Skin epidermis (tissue), 12 donors: Measurements from ENCODE around the gene VSIG1.

Source experiments
- H3K27ac ChIP-seq, 21 experiments: fragments of 200-600 bp; sonication (generic) in 11 of 21; one replicate each; pipeline ENCODE4 v1.5.0; 2020; ENCODE audit warnings: mild to moderate bottlenecking in 3 of 21, inconsistent platforms in 2 of 21, moderate library complexity in 2 of 21
- H3K4me3 ChIP-seq, 7 experiments: fragments of 200-600 bp; sonication (generic) in 2 of 7; one replicate each; pipeline ENCODE4 v1.5.0; 2020; ENCODE audit warnings: inconsistent platforms in 2 of 7, mild to moderate bottlenecking in 2 of 7, moderate library complexity in 1 of 7

The VSIG1 gene

DNA sequence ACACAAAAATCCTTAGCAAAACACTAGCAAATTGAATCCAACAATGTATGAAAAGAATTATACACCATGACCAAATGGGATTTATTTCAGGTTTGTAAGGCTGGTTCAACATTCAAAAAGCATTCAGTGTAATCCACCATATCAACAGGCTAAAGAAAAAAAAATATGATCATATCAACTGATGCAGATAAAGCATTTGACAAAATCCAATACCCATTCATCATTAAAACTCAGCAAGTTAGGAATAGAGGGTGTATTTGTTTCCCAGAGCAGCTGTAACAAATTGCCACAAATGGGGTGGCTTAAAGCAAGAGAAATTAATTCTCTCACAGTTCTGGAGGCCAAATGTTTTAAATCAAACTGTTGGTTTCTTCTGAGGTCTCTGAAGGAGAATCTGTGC lies 10.7 kb downstream of the VSIG1 start:
- H3K27ac ChIP-seq, result no peak overlapping the region
- no peak overlapping the region for H3K4me3 ChIP-seq

DNA sequence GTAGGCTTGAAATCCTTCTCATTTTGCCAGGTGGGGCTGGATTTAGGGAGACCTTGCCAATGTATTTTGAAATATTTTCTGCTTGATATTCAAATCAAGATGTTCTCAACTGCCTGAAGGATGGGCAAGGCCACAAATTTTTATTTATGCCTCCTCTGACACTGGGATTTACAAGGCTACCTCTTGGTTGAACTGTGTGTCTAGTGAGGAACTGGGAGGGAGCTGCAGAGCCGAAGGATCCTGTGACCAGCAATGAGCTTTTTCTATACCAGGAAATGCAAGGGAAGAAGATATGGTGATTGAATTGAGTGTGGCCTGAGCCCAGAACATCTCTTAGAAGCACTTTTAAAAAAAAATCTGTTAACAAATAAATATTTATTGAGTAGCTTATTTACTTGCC lies 14.9 kb downstream of the VSIG1 start:
- no peak overlapping the region for H3K27ac ChIP-seq
- H3K4me3 ChIP-seq, result no peak overlapping the region

DNA sequence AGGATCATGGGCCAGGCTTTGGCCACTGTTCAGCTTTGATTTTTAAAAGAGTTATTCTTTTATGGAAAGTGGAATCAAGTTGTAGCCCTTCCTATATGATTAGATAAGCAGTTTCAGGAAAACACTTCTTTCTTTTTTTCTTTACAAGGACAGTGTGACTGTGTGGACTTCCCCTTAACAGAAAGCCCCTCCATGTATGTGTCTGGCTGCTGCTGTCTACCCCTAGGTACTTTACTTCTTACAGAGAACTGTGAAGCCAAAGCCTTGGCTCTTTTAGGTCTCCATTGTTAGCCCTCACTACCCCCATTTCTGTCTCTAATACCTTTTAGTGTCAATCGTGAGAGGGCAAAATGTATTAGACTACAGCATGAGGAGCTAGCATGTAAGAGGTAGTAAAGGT lies 19.1 kb downstream of the VSIG1 start:
- no peak overlapping the region for H3K27ac ChIP-seq
- no peak overlapping the region for H3K4me3 ChIP-seq

DNA sequence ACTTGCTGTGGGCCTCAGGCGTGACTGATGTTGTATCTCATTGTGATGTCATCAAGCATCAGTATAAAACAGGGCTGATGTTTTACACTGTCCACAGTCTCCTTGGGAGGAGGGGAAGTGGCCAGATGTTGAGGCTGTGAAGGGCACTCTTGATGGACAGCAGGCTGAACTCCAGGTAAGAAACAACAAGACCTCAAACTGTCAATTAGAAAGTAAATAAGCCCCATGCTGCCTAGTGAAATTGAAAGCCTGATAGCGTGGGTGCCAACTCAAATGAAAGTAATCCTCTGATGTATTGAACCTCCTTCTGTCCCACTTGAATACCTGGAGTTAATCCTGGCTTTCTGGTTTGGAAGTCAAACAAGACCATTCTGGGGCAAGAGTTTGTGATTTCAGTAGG lies 19.7 kb downstream of the VSIG1 start:
- Histone ChIP-seq H3K4me3 (no peak overlapping the region), H3K27ac (no peak overlapping the region)

DNA sequence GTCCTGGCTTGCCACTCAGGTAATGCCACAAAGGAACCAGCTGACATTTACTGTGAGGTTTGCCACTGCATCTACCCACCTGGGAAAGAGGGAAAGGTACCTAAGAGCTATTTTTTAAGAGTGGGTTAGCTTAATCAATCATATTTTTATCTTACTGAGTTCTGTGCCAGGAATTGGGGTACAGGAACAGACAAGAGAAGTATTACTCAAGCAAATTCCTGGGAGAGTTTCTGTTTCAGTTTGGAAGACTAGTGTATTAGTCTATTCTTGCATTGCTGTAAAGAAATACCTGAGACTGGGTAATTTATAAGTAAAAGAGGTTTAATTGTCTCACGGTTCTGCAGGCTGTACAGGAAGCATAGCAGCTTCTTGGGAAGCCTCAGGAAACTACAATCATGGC lies 23.3 kb downstream of the VSIG1 start:
- Histone ChIP-seq H3K4me3 (no peak overlapping the region), H3K27ac (peak overlapping the region in 2 of 21 experiments; percentile 3 to 8)

DNA sequence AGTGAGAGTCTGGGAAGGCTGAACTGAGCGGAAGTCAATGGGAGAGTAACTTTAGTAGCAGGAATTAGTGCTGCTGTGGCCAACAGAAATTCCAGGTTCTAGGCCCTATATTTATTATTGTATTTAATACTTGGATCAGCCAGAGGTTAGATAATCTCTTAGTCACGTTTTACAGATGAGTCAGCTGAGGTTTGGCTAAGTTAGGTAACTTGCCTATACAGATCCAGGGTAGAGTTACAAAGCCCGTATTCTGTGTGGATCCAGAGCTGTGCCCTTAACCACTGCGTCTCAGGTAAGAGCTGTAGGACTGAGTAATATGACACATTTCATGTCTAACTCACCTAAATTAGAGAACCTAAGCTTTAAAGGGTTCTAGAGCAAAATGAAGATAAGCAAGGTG lies 26.0 kb downstream of the VSIG1 start:
- Histone ChIP-seq H3K27ac (no peak overlapping the region), H3K4me3 (no peak overlapping the region)

DNA sequence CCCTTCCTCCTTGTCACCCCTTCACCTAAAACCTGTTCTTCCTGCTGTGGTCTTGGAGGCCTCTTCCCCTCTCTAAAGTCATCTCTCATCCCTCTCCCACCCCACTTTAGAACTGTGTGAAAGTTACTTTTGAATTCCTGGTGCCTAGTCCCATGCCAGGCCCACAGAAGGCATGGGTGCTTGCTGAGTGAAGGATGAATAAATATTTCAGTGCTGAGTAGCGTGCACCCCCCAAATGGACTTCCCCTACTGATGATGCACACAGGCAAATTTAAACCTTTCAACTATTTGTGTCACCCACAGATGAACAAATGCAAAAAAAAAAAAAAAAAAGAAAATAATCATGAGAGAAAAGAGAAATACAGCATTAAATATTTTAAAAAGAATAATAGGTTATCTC lies 26.7 kb downstream of the VSIG1 start:
- Histone ChIP-seq H3K4me3 (no peak overlapping the region), H3K27ac (no peak overlapping the region)

DNA sequence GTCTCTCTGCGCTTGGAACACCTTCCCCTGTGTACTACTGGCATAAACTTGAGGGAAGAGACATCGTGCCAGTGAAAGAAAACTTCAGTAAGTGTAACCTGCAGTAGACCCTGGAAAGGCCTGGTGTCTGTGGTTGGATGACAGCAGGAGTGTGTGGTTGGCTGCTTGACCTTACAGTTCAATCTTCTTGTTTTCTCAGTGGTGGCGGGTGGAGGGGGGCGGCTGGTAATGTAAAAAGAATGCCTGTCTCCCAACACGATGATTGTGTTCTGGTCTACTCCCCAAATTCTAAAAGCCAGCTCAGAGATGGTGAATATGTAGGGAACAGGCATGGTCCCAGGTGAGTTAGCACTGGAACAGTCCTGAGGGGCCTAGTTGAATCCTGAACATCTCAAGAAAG lies 27.9 kb downstream of the VSIG1 start:
- H3K4me3 ChIP-seq, result no peak overlapping the region
- no peak overlapping the region for H3K27ac ChIP-seq

DNA sequence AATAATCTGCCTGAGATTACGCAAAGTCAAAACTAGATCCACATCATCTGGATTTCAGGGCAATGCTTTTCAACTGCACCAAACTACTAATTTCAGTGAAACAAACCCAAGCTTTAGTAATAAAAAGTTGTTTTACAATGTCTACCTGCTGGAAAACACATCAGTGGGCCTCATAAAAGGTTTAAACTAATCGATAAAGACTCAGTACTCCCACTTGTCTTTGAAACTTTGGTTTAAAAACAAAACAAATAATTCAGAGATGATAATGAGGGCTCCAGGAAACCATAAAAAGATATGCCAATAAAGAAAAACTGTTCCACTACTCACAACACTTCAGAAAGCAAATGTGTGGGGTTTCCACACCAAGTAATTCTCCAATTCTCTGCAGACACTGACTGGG lies 36.2 kb downstream of the VSIG1 start:
- no peak overlapping the region for H3K4me3 ChIP-seq
- H3K27ac ChIP-seq, result no peak overlapping the region

DNA sequence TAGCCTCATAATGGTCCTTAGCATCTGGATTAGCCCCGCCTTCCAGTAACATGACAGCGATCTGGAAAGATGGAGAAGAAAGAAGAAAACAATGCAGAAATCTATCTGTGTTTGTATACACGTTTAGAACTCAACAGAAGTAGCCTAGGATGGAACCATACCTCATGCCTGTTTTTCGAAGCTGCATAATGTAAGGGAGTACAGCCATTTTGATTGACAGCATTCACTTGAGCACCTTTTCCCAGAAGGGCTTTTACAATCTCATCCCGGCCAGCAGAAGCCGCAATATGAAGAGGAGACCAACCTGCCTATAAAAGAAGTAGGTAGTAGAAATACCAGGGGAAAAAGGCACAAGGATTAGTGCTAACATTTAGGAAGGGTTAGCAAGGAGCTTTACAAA lies 42.9 kb downstream of the VSIG1 start:
- H3K27ac ChIP-seq, result no peak overlapping the region

DNA sequence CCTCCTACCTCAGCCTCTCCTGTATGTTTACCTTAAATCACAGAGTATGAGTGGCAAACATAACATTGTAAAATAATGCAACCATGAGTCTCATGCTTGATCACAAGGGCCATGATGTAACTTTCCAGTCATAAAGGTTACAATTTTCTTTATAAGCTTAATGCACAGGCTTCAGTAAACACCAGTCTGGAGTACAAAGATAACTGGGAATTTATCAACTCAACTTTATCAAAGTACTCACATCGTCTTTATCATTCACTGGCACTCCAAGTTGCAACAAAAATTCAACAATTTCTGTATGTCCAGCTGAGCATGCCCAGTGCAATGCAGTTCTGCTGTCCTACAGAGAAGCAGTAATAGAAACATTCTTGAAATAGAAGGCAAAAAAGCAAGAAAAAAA lies 43.6 kb downstream of the VSIG1 start:
- no peak overlapping the region for H3K27ac ChIP-seq

More for the DNA sequence above, 42.9 kb downstream of the VSIG1 start:
- H3K4me3 ChIP-seq, result no peak overlapping the region

DNA sequence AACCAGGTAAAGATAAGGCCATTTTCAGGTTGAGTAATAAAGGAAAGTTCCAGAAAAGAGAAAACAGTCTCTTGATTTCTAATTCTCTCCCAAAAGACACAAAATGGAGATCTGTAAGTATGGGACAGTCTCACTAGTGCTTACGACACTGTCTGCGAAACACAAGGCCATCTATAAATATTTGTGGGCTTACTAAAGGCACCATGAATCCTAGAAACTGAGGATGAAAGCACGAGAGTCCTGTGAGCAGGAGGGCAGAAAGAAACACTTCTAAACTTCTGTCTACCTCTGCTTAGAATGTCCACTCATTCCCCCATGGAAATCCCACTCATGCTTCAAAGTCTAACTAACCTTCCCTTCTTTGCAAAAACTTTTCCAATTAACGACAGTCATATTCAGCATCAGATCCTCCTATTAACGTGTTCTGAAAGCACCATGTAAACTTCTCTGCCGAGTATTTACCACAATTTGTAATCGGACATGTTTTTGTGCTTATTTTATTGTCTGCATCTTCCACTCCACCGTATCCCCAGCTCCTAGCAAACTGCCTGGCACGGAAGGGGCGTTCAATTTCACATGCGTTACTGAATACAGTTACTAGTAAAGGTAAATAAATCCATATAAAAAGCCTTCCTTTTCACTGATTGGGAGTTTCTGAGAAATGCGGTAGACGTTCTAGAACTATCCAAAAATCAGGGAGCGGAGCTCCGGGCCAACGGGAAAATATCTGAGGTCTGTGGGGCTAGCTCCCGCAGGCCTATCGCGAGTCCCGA lies 45.8 kb downstream of the VSIG1 start:
- Histone ChIP-seq H3K4me3 (peak overlapping the region; percentile 51 to 68 (median 54)), H3K27ac (peak overlapping the region in 20 of 21 experiments; percentile 64 to 89 (median 82))

More for the DNA sequence above, 43.6 kb downstream of the VSIG1 start:
- H3K4me3 ChIP-seq, result no peak overlapping the region

DNA sequence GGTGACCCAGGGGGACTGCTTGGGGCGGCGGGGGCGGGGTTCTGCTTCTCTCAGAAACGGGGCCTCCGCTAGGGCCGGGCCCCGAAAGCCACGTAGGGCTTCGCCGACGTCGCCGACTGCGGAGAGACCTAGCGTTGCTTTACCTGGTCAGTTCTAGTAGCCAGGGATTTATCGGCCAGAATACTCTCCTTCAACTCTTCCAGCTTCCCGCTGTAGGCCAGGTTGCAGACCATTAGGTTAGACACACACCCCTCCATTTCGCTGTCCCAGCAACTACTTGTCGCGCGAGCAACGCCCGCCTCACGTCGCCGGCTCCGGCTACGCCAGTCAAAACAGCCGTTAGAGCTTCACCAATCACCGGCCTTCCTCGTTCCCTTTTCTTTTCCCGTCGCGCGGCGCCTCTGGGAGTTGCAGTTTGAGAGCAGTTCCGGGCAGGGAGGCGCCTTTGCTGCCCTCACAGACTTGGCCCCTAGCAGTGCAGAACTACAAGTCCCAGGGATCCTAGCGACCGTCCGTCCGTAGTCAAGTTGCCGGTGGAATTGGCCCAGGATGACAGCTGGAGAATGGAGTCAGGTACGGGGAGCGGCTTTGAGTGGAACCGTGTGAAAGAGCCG lies 46.5 kb downstream of the VSIG1 start, which contains the start of the genes ATG4A and PSMD10:
Gene ATG4A, plus strand, starts transcription at position 515 of the 614 bp plus-strand sequence. Its CDS starts 49 bp downstream, at position 564.
Gene PSMD10, minus strand, starts transcription at position 279 of the 614 bp plus-strand sequence. Its CDS starts 22 bp downstream, at position 257.
- Histone ChIP-seq H3K4me3 (peak within 1 kb of the TSS; percentile 51 to 68 (median 54)), H3K27ac (peak within 1 kb of the TSS in 20 of 21 experiments; percentile 64 to 89 (median 82))

DNA sequence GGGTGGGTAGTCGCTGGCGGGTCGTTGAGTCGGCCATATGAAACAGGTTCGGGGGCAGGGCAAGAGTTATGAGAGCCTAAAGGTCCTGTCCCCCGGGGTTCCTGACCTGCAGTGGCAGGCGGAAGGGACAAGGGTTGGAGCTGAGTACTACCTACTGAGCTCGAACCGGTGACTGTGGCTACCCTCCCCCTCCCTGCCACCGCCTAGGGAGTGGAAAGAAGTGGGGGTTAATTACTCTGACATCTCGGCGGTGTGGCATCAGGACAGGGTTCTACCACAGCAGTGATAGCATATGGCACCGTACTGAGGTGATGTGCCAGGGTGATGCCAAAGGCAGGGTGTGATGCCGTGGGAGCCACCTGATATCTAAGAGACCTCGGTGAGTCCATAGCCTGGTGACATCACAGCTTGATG lies 47.0 kb downstream of the VSIG1 start:
- Histone ChIP-seq H3K4me3 (peak overlapping the region; percentile 51 to 68 (median 54)), H3K27ac (peak overlapping the region in 17 of 21 experiments; percentile 8 to 89 (median 67))

DNA sequence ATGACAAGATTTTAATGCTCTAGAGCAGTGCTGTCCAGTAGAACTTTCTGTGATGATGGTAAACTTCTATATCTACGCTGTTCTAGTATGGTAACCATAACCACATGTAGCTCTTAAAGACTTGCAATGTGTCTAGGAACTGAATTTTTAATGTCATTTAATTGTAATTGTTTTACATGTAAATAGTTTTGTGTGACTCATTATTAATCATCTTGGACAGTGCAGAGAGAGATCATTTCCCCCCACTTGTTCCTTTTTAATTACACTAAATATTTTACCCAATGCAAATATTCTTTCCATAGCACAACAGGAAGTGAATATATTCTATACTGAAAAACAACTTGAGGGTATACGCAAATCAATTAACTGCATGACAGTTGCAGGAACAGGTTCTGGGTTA lies 52.5 kb downstream of the VSIG1 start:
- no peak overlapping the region for H3K4me3 ChIP-seq
- no peak overlapping the region for H3K27ac ChIP-seq

DNA sequence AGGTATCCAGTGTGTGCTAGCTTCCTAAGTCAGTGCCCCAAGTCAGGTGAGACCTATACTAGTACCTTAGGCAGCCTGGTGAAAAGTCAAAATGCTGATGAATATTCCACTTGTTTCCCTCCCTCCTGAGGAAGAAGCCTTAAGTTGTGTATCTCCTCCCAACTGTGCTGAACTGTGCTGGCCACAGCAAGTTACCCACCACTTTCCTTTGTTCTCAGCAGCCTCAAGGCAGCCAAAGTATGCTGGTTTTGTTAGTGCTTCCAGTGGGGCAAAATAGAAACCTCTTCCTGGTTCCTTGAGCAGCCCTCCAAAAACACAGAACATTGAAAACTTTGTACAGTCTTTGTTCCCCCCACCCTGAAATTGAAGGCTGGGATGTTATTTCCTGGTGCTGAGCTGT lies 60.6 kb downstream of the VSIG1 start:
- H3K27ac ChIP-seq, result no peak overlapping the region
- no peak overlapping the region for H3K4me3 ChIP-seq

DNA sequence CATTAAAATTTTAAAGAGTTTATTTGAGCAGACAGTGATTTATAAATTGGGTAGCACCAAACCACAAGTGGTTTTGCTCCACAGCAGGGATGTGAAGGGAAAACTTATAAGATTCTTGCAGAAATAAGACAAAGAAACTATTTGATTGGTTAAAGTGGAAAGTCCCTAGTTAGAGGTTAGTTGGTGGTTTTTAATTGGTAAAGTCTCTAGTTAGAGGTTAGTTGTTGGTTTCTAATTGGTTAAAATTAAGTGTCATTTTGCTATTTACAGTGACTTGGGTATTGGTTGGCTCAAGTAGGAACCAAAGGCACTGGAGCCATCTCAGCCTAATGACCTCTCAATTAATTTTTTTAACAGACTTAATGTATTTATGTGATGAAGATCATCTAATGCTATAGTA lies 69.7 kb downstream of the VSIG1 start:
- no peak overlapping the region for H3K27ac ChIP-seq
- no peak overlapping the region for H3K4me3 ChIP-seq

DNA sequence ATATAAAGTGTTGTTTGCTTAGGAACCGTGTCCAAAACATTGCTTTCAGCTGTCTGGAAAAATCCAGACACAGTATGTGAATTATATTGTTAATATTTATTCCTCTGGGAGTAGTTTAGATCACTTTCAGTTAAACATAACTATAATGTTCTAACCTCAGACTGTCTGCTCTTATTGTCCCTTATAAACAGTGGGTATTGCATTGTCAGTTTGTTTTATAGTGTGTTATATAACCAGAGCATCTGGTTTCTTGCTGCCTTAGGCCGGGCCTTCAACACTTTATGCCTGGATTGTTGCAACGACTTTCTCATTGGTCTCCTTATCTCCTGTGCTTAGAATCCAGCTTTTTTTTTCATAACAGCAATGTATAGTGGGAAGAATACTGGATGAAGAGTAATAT lies 73.1 kb downstream of the VSIG1 start:
- no peak overlapping the region for H3K4me3 ChIP-seq
- H3K27ac ChIP-seq, result no peak overlapping the region

DNA sequence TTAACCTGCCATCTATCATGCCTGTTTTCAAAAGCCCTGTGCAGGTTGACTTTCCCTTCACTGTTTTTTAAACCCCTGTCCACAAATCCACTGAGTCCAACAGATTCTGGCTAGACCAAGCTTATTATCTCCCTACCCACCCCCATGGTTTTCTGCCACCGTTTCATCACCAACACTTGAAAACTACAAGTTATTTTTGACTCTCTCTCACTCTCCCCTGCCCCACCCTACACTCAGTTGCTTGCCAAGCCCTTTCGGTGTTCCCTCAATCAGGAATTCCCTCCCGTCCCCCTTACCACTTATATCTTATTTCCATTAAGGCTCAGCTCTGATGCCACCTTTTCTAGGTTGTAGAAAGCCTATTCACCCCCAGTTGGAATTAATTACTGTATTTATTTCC lies 76.4 kb downstream of the VSIG1 start:
- no peak overlapping the region for H3K27ac ChIP-seq

DNA sequence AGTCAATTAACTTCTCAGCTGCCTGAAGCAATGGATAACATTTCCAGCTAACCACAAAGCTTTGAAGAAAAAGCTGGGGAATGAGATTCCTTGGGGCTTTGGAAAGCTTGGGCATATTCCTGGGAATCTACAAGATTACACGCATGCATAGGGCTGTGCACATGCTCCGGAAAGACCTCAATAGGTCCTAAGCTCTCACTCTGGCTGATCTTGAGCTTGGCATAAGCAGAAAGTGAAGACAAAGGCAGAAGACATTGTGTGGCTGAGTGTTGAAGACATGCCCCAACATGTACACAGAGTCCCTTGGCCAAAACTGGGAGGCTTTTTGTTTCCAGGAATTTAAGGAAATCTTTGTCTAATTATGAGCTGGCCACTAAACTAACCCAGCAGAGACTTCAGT lies 77.9 kb downstream of the VSIG1 start:
- H3K27ac ChIP-seq, result peak overlapping the region in 3 of 21 experiments; percentile 29 to 62 (median 50)
- H3K4me3 ChIP-seq, result no peak overlapping the region

More for the DNA sequence above, 76.4 kb downstream of the VSIG1 start:
- H3K4me3 ChIP-seq, result no peak overlapping the region
